Measurements from ENCODE around the gene ZFHX3. TPM values are rescaled to one million over a fixed set of nuclear protein-coding genes. Genes with fewer than 3 reads are reported as not detected.

Gene ZFHX3
- total and polyA plus RNA-seq, 2 donors from 2014 or later: 2.3 to 29.3 TPM

DNA sequence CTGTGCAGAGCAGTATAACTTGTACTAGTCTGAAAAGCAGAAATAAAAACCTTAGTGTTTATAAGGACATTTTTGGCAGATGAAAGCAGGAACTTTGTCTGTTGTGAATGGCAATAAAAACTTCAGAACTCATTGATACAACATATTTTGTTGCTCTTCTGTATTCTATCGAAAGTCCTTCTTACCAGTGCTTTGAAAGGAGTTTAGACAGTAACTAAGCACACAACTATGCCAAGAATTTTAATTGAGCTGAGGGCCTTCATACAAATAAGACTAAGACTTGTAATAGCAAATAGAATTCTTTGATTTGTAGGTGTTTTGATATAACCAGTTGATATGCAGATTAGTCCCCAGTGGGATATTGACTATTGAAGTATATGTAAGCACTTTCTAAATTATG lies 308.4 kb downstream of the ZFHX3 start:
- Histone ChIP-seq H3K9me3 (ENCODE audit: control insufficient read depth in 2 of 3, insufficient read depth in 1 of 3, low read length in 3 of 3) (peaks cover 0 to 6% (median 0%) of the 10 kb centered on the region in 3 donors), H3K4me1 (ENCODE audit: control insufficient read depth in 2 of 3, insufficient read depth in 2 of 3, low read depth in 1 of 3, low read length in 3 of 3) (peaks cover 0 to 3% (median 2%) of the 10 kb centered on the region in 3 donors), H3K9ac (ENCODE audit: low read length in 3 of 3) (no peak overlapping the region), H3K36me3 (ENCODE audit: control insufficient read depth in 2 of 3, insufficient read depth in 3 of 3, low read length in 3 of 3) (no peaks in the 10 kb centered on the region), H3K4me3 (ENCODE audit: low read length in 3 of 3) (no peak overlapping the region), H3K27me3 (ENCODE audit: control insufficient read depth, insufficient read depth, low read length) (no peaks in the 10 kb centered on the region), H3K27ac (ENCODE audit: low read depth in 2 of 2, low read length in 2 of 2) (no peak overlapping the region)
- intact Hi-C loops (cut with DNase I): no loop called here
- TF ChIP-seq, protein P1, sequence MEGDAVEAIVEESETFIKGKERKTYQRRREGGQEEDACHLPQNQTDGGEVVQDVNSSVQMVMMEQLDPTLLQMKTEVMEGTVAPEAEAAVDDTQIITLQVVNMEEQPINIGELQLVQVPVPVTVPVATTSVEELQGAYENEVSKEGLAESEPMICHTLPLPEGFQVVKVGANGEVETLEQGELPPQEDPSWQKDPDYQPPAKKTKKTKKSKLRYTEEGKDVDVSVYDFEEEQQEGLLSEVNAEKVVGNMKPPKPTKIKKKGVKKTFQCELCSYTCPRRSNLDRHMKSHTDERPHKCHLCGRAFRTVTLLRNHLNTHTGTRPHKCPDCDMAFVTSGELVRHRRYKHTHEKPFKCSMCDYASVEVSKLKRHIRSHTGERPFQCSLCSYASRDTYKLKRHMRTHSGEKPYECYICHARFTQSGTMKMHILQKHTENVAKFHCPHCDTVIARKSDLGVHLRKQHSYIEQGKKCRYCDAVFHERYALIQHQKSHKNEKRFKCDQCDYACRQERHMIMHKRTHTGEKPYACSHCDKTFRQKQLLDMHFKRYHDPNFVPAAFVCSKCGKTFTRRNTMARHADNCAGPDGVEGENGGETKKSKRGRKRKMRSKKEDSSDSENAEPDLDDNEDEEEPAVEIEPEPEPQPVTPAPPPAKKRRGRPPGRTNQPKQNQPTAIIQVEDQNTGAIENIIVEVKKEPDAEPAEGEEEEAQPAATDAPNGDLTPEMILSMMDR (IDR thresholded peaks at IDR 0.05; ENCODE audit: borderline replicate concordance, extremely low read depth, insufficient read depth): no peak
- DNase-seq (peak in 2 of 5 donors; percentile 19 to 26), FAIRE-seq (no peak)

DNA sequence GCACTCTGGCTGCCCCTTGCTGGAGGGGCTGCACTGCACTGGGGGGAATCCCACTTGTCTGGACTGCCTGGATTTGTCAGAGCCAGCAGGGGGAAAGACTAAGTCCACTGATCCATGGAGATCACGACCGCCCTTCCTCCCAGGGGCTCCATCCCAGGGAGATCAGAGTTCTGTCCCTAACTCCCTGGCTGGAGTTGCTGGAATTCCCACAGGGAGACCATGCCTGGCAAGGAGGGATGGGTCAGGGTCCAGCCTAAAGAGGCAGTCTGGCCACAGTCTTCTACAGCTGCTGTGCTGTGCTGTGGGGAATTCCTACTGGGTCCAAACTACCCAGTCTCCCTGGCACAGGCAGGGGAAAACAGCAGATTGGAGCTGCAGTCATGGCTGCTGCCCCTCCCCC lies 311.9 kb downstream of the ZFHX3 start:
- H3K4me1 ChIP-seq (ENCODE audit: control insufficient read depth in 2 of 3, insufficient read depth in 2 of 3, low read depth in 1 of 3, low read length in 3 of 3): peaks cover 0 to 3% (median 2%) of the 10 kb centered on the region in 3 donors
- no peaks in the 10 kb centered on the region for H3K36me3 ChIP-seq (ENCODE audit: control insufficient read depth in 2 of 3, insufficient read depth in 3 of 3, low read length in 3 of 3)
- TF ChIP-seq, protein P1 (IDR thresholded peaks at IDR 0.05; ENCODE audit: borderline replicate concordance, extremely low read depth, insufficient read depth): no peak
- H3K9ac ChIP-seq (ENCODE audit: low read length in 3 of 3): no peak overlapping the region
- H3K9me3 ChIP-seq (ENCODE audit: control insufficient read depth in 2 of 3, insufficient read depth in 1 of 3, low read length in 3 of 3): peaks cover 0 to 14% (median 0%) of the 10 kb centered on the region in 3 donors
- FAIRE-seq: no peak
- DNase-seq: peak in 4 of 5 donors; percentile 16 to 42 (median 22)
- no peaks in the 10 kb centered on the region for H3K27me3 ChIP-seq (ENCODE audit: control insufficient read depth, insufficient read depth, low read length)
- H3K4me3 ChIP-seq (ENCODE audit: low read length in 3 of 3): no peak overlapping the region
- no peak overlapping the region for H3K27ac ChIP-seq (ENCODE audit: low read depth in 2 of 2, low read length in 2 of 2)
- intact Hi-C loops (cut with DNase I): no loop called here

Data from kidney (tissue), 14 donors.